NCI-H69 (cell line): ENCODE data around the gene SUPT20HL2.
"Not testable (repeated sequence)": the region's sequence is repeated elsewhere in the genome, so short reads cannot be mapped to it uniquely, and the experiment has no call there.

Source experiments
- DNase-seq: peaks from one replicate; lab custom pipeline; 2025; lab: John Stamatoyannopoulos, UW

Gene SUPT20HL2

DNA sequence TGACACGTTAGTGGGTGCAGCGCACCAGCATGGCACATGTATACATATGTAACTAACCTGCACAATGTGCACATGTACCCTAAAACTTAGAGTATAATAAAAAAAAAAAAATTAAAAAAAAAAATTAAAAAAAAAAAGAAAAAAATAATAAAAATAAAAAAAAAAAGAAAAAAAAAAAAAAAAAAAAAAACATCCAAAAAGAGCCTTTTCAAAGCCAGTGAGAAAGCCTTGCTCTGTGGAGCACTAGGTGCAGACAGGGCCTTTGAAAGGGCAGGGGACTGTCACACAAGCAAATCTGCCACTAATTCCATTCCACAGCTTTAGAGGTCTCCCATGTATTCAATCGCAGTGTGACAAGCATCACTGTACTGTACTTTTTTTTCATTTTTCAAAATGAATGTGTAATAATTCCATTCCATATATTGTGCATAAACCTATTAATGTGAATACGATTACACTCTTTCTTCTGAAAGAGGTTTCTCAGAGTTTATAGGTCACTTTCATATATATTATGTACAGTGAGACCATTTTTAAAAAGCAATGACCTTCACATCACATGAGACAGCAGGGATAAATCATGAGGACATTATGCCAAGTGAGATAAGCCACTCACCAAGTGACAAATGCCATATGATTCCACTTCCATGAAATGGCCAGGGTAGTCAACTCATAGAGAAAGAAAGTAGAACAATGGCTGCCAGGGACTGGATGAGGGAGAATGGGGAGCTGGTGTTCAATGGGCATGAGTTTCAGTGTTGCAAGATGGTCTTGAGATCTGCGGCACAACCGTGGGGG, 4.1 kb downstream of the SUPT20HL2 start:
- DNase-seq = peak; percentile 2

DNA sequence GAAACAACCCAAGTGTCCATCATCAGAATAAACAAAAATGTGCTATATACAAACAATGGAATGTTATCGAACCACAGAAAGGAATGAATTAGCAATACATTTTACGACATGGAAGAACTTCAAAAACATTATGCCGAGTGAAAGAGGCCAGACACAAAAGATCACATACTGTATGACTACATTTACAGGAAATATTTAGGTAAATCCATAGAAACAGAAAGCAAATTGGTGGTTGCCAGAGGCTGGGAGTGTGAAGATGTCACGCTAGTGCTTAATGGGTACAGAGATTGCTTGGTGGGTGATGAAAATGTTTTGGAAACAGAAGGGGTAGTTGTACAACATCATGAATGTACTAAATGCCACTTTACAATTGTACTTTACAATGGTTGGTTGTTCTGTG, 5.1 kb downstream of the SUPT20HL2 start:
- not testable (repeated sequence) for DNase-seq

DNA sequence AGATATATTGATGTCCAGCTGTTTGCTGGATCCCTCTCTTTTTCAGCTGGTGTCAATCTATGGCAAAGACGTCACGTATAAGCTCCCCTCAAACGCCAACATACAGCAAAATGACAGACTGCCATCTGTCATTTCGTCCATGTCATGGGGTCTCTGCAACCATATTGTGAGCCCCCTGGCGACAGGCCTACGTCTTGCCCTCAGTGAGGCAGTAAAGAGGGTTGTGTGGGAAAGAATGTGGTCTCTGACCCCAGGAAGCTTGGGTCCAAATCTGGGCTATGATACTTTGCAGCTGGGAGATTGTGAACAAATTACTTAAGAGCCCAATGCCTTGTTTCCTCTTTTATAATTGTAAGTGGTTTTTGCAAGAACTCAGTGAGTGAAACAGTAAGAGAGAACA, 7.4 kb downstream of the SUPT20HL2 start:
- no peak for DNase-seq

DNA sequence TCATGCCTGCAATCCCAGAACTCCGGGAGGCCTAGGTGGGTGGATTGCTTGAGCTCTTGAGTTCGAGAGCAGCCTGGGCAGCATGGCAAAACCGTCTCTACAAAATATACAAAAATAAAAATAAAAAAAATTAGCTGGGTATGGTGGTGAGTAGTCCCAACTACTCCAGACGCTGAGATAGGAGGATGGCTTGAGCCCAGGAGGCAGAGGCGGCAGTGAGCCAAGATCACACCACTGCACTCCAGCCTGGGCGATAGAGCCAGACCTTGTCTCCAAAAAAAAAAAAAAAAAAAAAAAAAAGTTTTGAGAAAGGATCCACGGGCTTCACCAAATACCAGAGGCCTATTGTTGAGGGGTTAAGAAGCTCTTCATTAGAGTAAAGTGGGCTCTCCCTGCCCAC, 8.0 kb downstream of the SUPT20HL2 start:
- DNase-seq = no peak

DNA sequence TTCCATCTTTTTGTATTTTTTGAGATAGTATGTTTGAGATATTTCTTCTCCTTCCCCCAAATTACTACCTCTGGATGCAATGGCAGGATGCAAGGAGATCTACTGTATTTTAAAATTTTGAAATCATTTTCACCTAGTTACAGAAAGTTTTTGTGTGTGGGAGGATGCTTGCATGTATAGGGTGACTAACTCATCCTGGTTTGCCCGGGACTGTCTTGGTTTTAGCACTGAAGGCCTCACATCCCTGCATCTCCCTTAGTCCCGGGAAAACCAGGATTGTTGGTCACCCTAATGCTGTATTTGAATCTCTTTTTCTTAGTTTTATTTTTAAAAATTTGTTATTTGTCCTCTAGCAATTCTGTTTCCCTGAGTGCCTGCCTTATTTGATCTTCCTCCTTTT, 12.1 kb downstream of the SUPT20HL2 start:
- no peak for DNase-seq

DNA sequence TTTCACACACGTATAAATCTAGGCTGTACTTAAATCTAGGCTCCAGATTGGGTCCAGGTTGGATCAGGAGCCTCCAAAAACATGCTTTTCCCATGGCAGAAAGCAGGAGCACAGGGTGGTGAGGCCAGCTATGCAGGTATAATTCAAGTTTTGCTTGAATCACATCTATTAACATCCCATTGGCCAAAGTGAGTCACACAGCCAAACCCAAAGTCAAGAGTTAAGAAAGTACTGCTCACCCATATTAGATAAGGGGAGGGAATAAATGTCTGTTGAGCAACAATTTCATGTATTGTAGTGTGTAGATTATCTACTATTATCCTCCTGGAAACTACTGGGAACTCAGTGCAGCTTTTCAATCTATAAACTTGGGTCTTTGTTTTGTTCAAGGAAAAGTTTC, 12.8 kb downstream of the SUPT20HL2 start:
- DNase-seq = no peak

DNA sequence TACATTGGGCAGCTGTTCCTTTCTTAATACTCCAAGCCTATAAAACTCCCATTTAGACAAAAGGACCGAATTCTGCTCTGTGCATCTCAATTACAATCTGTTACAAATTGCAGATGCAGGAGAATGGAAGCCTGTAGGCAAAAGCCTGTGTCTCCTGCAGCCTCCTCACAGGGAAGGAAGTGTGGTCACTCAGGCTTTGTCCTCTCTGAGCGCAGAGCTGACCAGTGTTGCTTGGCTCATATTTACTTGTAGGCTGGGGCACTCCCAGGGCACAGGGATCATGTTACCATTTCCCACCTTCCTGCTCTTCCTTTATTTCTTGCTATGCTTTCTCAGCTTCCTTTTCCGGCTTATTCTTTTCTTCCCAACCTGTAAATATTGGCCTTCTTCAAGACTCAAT, 15.7 kb downstream of the SUPT20HL2 start:
- DNase-seq = peak; percentile 4

DNA sequence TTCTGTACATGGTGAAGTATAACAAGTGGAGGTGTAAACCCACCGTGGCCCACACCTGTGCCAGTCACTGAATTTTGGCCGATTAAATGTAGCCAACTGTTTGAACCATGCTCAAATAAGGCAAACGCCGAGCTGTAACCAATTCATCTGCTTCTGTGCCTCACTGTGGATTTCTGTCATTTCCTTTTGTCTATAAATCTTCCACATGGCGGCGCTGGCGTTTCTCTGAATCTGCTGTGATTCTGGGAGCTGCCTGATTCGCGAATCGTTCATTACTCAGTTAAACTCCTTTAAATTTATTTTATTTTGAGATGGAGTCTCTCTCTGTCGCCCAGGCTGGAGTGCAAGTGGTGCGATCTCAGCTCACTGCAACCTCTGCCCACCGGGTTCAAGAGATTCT, 19.2 kb downstream of the SUPT20HL2 start:
- peak; percentile 51 for DNase-seq

DNA sequence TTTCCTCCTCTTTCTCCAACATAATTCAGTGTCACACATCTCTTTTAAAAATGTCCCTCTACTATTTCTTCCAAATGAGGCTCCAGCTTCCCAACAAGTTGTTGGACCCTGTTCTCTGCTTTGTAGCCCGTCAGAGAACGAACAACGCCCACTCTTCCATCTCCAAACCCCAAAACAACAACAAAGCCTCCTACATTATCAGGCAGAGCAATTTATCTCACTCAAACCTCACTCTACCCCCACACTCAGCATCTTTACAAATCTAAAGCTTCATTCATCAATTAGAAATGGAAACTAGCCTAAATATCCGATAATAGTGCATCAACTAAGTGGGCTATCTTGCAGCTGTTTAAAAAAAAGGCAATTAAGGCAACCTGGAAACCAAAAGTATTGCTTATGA, 20.5 kb downstream of the SUPT20HL2 start:
- no peak for DNase-seq

DNA sequence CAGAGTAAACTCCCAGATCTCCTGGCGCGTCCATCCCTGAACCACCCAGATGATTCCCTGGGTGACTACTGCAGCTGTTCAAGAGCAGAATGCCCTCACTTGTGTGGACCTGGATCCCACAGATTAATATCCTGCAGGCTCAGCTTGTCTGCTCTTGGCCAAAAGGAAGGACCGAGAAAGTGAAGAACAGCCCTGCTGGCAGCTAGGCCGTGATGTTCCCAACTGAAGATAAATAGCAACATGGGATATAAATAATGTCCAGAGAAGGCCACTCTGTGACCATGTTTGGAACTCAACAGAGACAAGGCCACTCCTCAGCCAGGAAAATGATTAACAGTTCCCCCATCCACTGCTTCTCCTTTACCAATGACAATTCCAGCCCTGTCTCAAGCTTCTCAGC, 21.5 kb downstream of the SUPT20HL2 start:
- no peak for DNase-seq

DNA sequence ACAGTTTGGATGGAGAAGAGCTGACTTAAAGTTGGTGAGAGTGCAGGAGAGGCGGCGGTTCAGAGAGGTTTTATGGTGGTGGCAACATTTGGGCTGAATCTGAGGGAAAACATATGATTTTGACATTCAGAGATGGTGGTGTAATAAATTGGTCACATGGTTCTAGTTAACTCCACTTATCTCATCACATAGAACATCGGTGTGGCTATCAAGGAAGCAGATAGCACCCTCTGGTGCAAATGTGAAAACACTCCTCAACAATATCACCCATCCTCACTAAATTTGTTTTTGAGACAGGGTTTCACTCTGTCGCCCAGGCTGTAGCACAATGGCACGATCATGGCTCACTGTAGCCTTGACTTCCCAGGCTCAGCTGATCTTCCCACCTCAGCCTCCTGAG, 28.8 kb downstream of the SUPT20HL2 start:
- no peak for DNase-seq

DNA sequence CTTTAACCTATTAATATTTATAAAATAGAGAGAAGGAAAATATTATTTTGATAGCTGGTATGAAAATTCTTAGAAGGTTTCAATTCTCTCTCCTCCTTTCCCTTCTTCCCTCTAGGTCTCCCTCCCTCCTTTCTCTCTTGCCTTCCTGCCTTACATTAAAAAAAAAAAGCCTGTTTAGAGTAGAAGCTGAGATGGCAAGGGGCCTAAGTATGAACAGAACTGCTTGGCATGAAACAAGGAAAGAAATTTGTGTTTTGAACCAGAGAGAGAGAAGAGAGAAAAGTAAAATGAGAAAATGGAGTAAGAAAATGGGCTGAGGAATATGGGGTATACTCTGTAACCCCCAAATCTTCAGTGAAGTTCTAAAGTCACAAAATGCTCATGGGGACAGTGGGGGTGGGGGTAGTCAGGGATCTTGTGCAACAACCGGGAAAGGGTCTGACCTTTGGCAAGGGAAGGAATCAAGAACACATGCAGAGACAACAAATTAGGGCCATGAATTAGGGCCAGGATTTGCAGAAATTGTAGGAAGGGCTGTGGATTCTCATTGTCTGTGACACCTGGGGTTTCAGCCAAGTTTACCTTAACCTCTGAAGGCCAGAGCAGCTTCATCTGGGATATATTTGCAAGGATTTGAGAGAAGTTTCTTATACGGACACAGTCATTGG, 30.6 kb downstream of the SUPT20HL2 start:
- no peak for DNase-seq

DNA sequence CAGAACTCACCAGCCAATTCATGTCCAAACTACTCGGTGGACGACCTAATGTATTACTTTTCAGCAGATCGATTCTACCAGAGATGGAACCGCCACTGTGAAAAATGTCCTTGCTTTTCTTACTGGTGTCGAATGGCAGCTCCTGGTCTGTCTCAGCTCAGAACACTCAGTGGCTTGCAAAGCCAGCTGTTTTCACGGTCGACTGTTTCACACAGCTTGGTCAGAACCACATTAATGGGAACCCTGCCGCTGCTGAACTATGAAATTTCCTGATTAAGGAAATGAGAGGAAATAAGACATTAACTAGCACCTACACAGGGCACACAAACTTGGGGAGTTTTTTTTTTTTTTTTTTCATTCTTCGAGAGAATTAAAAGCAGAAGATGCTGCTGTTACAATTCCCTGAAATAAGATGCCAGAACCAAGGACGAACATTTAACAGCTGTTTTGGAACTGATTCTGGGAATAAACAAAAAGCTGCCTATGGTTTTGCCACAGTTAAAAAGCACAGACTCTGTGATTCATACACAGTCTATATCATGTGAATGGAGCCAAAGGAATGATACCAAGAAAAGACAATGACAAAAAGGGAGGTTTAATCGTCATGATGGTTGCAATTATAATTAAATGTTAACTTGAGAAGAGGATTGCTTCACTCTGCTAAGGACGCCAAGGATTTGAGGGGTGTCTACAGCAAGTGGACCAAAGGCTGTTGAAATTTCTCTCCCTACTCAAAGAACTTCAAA, 31.3 kb downstream of the SUPT20HL2 start:
- DNase-seq = peak; percentile 6

DNA sequence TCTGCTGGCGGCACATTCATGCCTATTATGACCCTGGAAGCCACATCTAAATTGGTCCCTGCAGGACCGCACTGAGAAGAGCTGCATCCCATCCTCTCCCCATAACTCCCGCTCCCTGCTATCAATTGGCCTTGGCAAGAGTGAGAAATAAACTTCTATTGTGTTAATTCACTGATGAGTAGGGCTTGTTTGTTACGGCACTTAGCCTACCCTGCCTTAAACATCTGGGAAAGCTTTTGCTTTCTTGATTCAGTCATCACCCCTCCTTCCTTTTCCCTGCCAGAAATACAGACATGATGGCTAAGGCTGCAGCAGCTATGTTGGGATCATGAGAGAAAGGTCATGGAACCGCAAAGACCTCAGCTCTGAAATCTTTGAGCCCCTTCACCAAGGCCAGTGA, 36.5 kb downstream of the SUPT20HL2 start:
- DNase-seq = no peak

DNA sequence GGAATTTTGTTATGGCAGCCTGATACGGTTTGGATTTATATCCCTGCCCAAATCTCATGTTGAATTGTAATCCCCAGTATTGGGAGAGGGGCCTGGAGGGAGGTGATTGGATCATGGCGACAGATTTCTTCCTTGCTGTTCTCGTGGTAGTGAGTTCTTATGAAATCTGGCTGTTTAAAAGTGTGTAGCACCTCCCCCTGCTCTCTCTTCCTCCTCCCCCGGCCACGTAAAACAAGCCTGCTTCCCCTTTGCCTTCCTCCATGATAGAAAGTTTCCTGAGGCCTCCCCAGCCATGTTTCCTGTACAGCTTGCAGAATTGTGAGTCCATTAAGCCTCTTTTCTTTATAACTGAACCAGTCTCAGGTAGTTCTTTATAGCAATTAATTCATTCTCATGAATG, 37.9 kb downstream of the SUPT20HL2 start:
- no peak for DNase-seq

DNA sequence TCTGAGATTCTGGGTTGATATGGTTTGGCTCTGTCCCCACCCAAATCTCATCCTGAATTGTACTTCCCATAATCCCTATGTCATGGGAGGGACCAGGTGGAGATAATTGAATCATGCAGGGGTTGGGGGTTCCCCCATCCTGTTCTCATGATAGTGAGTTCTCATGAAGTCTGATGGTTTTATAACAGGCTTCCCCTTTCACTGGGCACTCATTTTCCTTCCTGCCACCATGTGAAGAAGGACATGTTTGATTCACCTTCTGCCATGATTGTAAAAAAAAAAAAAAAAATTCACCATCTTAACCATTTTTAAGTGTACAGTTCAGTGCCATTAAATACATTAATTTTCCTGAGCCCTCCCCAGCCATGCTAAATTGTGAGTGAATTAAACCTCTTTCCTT, 42.6 kb downstream of the SUPT20HL2 start:
- DNase-seq = no peak

DNA sequence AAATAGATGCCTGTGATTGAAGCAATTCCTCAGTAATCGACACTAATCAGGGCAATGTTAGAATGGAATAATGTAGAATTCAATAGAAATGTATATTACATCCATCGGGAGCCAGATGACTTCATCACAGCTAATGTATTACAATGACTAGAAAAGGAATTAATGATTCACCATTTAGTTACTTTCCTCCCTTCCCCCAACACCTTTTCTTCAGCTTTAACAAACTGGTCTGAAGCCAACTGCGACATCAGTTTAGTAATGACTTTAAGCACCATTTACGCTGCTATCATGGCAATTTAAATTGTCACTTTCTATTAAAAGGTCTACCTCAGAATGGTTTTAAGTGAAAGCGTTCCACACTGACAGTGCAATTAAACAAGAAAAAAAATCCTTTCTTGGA, 45.1 kb downstream of the SUPT20HL2 start:
- DNase-seq = no peak

DNA sequence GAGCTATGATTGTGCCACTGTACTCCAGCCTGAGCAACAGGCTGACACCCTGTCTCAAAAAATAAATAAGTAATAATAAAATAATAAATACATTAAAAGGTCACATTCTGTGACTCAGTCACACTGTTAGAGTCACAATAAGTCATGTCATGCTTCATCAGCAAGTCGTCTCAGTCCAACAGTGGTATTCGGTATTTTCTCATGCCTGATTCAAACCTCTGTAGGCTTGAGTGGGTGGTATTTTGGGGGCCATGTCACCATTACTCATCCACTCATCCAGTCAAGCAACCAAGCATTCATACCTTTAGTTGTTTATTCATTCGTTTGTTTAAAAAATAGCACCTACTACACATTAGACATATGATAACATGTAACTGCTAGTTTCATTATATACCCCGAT, 46.9 kb downstream of the SUPT20HL2 start:
- DNase-seq = no peak

DNA sequence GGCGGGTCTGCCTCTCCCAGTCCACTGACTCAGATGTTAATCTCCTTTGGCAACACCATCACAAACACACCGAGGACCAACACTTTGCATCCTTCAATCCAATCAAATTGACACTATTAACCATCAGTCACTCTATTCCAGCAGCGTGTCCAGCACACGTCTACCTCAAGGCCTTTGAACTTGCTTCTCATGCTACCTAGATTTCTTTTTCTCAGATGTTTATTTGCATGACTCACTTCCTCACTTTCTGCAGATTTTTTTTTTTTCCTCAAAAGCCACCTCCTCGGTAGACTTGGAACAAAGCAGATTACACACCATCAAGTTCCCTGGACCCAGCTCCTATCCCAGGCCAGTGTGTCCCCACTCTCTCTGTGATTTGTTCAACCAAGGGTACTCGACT, 49.5 kb downstream of the SUPT20HL2 start:
- no peak for DNase-seq

DNA sequence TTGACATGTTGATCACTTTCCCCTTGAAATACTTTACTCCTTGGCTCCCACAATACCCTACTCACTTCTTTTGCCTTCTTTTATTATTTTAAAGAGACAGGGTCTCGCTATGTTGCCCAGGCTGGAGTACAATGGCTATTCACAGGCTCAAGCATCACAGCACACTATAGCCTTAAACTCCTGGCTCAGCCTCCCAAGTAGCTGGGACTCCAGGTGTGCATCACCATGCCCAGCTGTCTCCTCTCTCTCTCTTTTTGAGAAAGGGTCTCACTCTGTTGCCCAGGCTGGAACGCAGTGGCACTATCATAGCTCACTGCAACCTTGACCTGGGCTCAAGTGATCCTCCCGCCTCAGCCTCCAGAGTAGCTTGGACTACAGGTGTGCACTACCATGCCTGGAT, 51.6 kb downstream of the SUPT20HL2 start:
- DNase-seq = no peak
